OCI-LY7 (cell line): ENCODE data around the gene PLPP1.

ENCODE experiments used
- EZH2phosphoT487 ChIP-seq: fragments of 200-600 bp; sonication (generic); IDR thresholded peaks from 2 replicates; pipeline ENCODE4 v1.6.1; 2018; ENCODE audit warnings: low read depth, borderline replicate concordance, mild to moderate bottlenecking, mixed run types, antibody characterized with exemption, low read length, moderate library complexity, mixed read lengths
- TF ChIP-seq, protein P1 (sequence below): fragments of 200-600 bp; sonication (generic); conservative IDR thresholded peaks from 2 replicates; pipeline ENCODE4 v1.5.1; 2014; ENCODE audit warnings: mild to moderate bottlenecking, antibody characterized with exemption, low read length, moderate library complexity, mixed read lengths

DNA sequence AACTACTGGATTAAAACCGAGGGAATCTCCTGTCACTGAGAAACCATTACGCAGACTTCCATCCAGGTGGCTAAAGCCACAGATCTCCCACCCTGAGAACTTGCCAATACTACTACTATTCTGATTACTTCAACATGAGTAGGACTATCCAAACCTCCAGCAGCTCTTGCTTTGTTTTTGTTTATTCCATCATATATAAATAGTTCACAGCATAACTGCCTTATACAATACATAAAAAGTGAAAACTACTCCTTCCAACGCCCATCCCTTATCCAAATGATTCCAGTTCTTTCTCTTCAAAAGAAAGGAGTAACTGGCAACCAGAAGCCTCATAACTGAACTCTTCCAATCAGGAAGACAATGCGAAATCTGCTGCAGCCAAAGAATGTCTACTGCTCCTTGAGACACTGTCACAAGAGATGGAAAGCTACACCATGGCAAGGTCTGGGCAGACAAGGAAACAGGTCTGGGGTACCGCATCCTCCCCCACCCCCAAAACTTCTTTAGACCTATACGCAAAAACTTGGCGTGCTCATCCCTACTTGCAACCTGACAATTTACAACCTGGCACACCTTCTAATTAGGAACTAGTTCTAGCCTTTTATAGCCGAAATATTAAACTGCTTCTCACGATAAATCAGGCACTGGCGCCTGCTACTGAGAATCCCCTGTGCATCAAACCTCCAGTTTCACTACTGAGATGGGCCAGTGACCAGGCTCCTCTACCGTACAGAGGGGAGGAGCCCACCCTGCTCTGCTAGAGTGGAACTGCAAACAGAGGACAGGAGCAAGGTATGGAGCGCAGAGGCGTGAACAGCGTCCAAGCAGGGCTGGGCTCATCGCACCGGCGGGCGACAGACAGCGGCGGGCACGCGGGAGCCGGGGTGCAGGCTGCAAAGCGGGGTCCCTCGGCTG, 986 bp downstream of the PLPP1 start:
- TF ChIP-seq, protein P1, sequence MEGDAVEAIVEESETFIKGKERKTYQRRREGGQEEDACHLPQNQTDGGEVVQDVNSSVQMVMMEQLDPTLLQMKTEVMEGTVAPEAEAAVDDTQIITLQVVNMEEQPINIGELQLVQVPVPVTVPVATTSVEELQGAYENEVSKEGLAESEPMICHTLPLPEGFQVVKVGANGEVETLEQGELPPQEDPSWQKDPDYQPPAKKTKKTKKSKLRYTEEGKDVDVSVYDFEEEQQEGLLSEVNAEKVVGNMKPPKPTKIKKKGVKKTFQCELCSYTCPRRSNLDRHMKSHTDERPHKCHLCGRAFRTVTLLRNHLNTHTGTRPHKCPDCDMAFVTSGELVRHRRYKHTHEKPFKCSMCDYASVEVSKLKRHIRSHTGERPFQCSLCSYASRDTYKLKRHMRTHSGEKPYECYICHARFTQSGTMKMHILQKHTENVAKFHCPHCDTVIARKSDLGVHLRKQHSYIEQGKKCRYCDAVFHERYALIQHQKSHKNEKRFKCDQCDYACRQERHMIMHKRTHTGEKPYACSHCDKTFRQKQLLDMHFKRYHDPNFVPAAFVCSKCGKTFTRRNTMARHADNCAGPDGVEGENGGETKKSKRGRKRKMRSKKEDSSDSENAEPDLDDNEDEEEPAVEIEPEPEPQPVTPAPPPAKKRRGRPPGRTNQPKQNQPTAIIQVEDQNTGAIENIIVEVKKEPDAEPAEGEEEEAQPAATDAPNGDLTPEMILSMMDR, result no peak
- no peak for TF ChIP-seq EZH2phosphoT487
